Measurements from ENCODE around the gene PLK5.
"Not testable (repeated sequence)": the region's sequence is repeated elsewhere in the genome, so short reads cannot be mapped to it uniquely, and the experiment has no call there.

The PLK5 gene

GRCh38 chr19:1531587-1531986 lies 7.7 kb downstream of the PLK5 start:
- no peak for TF ChIP-seq CTCF (IDR thresholded peaks at IDR 0.05; ENCODE audit: low read depth, low read length)
- no peak overlapping the region for H3K4me3 ChIP-seq (ENCODE audit: low read depth, low read length)

- no peak for TF ChIP-seq CTCF (IDR thresholded peaks at IDR 0.05; ENCODE audit: low read depth, low read length)
Measured at GRCh38 chr19:1532003-1532402, 8.1 kb downstream of the PLK5 start.

GRCh38 chr19:1533510-1534150 lies 9.8 kb downstream of the PLK5 start:
- no peak for TF ChIP-seq CTCF (IDR thresholded peaks at IDR 0.05; ENCODE audit: low read depth, low read length)
- no peak overlapping the region for H3K4me3 ChIP-seq (ENCODE audit: low read depth, low read length)

More at GRCh38 chr19:1532003-1532402, 8.1 kb downstream of the PLK5 start:
- no peak overlapping the region for H3K4me3 ChIP-seq (ENCODE audit: low read depth, low read length)

GRCh38 chr19:1534972-1535371 lies 11.1 kb downstream of the PLK5 start:
- no peak for TF ChIP-seq CTCF (IDR thresholded peaks at IDR 0.05; ENCODE audit: low read depth, low read length)
- H3K4me3 ChIP-seq (ENCODE audit: low read depth, low read length) = no peak overlapping the region

GRCh38 chr19:1535699-1536098 lies 11.8 kb downstream of the PLK5 start:
- H3K4me3 ChIP-seq (ENCODE audit: low read depth, low read length) = not testable (repeated sequence)

- no peak for TF ChIP-seq CTCF (IDR thresholded peaks at IDR 0.05; ENCODE audit: low read depth, low read length)
Measured at GRCh38 chr19:1538978-1539377, 15.1 kb downstream of the PLK5 start.

GRCh38 chr19:1539749-1540148 lies 15.9 kb downstream of the PLK5 start:
- H3K4me3 ChIP-seq (ENCODE audit: low read depth, low read length) = not testable (repeated sequence)

More at GRCh38 chr19:1538978-1539377, 15.1 kb downstream of the PLK5 start:
- no peak overlapping the region for H3K4me3 ChIP-seq (ENCODE audit: low read depth, low read length)

- no peak for TF ChIP-seq CTCF (IDR thresholded peaks at IDR 0.05; ENCODE audit: low read depth, low read length)
- no peak overlapping the region for H3K4me3 ChIP-seq (ENCODE audit: low read depth, low read length)
Measured at GRCh38 chr19:1540365-1540925, 16.6 kb downstream of the PLK5 start.
